Urinary bladder (tissue), 4 donors: ENCODE measurements around the gene MYO1E. TPM values are rescaled to one million over a fixed set of nuclear protein-coding genes. Genes with fewer than 3 reads are reported as not detected.

Experiments used
- DNase-seq: peaks from one replicate; pipeline ENCODE4 v3.0.0-alpha.2; 2015; ENCODE audit errors: extremely low spot score
- H3K27ac ChIP-seq: one replicate; pipeline ENCODE4 v1.5.1; 2013; ENCODE audit warnings: low read depth, mild to moderate bottlenecking, moderate library complexity
- H3K36me3 ChIP-seq: one replicate; pipeline ENCODE4 v1.6.1; 2013; ENCODE audit warnings: mild to moderate bottlenecking, moderate library complexity; ENCODE audit not compliant: insufficient read depth
- H3K4me1 ChIP-seq: one replicate; pipeline ENCODE4 v1.6.1; 2013; ENCODE audit warnings: mild to moderate bottlenecking, moderate library complexity; ENCODE audit not compliant: insufficient read depth
- H3K4me3 ChIP-seq: one replicate; pipeline ENCODE4 v1.5.1; 2013; ENCODE audit warnings: low read depth, low read length
- WGBS: extraction: QIAGEN DNeasy Blood & Tissue Kit; methylation state at CpG from one replicate; pipeline ENCODE4 v1.1.7; 2013; 5-methylcytosine and 5-hydroxymethylcytosine counted together
- polyA plus RNA-seq: library from polyadenylated mRNA; stranded (reverse); fragments of 200-250 nt; gene quantifications from one replicate; pipeline ENCODE4 v1.2.3, GENCODE V29; 2013
- small RNA-seq: library from RNA; depleted of rRNA; stranded (forward); fragments of <200 nt; gene quantifications from one replicate; pipeline ENCODE3, GENCODE V24; 2014
- total RNA-seq: library from RNA; depleted of rRNA; stranded (reverse); fragments of >200 nt; gene quantifications from one replicate; pipeline ENCODE4 v1.2.3, GENCODE V29; 2014
- donor health status: healthy with polysubstance abuse.
- donor health status: healthy.

Gene MYO1E
- total and polyA plus RNA-seq, 2 donors: 20.2 to 60.0 TPM

- H3K4me3 ChIP-seq: peak overlapping the region; percentile 42
- H3K36me3 ChIP-seq: no peaks in the 10 kb centered on the region
- H3K4me1 ChIP-seq: no peaks in the 10 kb centered on the region
- DNase-seq: no peak
- H3K27ac ChIP-seq: no peak overlapping the region
- 1% methylated on average over 9 of the region's 9 CpGs for WGBS
These were observed 268.1 kb downstream of the MYO1E start for GRCh38 chr15:59104602-59104911.

GRCh38 chr15:59099162-59099685 lies 273.4 kb downstream of the MYO1E start:
- H3K4me3 ChIP-seq: no peak overlapping the region
- no peak for DNase-seq
- 50% methylated on average over 2 of the region's 2 CpGs for WGBS
- no peaks in the 10 kb centered on the region for H3K4me1 ChIP-seq
- no peak overlapping the region for H3K27ac ChIP-seq
- H3K36me3 ChIP-seq: no peaks in the 10 kb centered on the region

DNA sequence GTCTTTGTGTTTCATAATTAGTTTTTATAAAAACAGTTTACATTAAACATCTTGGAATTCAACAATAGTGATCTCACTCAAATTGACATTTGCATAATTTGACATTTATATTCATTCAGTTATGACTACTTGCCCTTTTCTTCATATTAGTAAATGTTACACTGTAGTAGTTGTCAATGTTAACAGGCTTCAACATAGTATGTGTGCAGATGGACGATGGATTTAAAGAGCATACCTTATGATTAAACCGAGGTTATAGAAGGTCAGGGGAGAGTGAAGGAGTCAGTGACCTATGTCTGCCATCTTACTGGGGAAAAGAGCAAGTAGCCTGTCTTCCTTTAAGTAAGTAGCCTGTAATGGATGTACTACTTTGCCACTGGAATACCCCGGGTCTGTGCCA lies 276.2 kb downstream of the MYO1E start:
- H3K4me1 ChIP-seq: no peaks in the 10 kb centered on the region
- 91% methylated on average over 3 of the region's 3 CpGs for WGBS
- no peak overlapping the region for H3K27ac ChIP-seq
- DNase-seq: no peak
- H3K36me3 ChIP-seq: peaks cover 2% of the 10 kb centered on the region
- no peak overlapping the region for H3K4me3 ChIP-seq

DNA sequence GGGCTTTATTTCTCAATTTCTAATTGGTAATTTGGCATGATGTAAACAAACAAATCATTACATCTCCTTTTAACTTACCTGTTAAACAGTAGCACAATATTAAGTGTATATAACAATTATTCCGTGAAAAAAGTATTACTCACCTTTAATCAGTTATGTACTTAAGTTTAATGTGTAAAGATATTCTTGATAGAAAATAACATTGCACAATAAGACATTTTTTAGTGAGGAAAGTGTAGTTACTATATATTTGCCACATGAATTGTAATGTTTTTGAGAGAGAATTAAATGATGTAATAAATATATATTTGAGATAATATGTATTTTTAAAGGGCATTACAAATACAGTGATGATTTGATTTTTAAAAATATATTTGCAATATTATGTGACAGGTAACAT lies 278.6 kb downstream of the MYO1E start:
- no peaks in the 10 kb centered on the region for H3K4me1 ChIP-seq
- peaks cover 2% of the 10 kb centered on the region for H3K36me3 ChIP-seq
- no peak for DNase-seq
- 96% methylated on average over 1 of the region's 1 CpG for WGBS
- no peak overlapping the region for H3K4me3 ChIP-seq
- no peak overlapping the region for H3K27ac ChIP-seq

DNA sequence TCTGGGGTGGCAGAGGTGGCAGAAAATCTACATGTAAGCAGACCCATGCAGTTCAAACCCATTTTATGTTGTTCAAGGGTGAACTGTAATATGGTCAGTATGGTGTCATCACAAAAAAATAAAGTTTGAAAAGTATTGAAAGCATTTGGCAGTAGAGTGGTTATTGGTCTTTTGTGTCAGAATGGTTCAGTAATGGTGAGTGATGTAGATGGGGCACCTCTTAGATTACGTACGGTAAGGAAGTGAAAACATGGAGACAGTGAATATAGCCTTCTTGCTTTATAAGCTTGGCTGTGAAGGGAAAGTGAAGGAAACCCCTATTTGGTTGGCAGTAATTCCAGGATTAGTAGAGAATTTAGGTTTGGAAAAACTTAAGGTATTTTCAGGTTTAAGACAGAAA lies 284.9 kb downstream of the MYO1E start:
- Histone ChIP-seq H3K4me1 (no peaks in the 10 kb centered on the region), H3K27ac (no peak overlapping the region), H3K4me3 (no peak overlapping the region), H3K36me3 (peaks cover 7% of the 10 kb centered on the region)
- no peak for DNase-seq
- 93% methylated on average over 2 of the region's 2 CpGs for WGBS

Small RNA genes within 50 kb of the gene (small RNA-seq; reads per million reads assigned to genes)
- gene MIR2116 (0.41 reads per million, percentile 34 among the genes with 10 or more reads in this experiment), gene RF00019 (not detected), gene RNU4-80P (not detected), gene RNU6-212P (not detected)

Other genes with a start within 250 kb of the MYO1E start
- gene LDHAL6B, start 166.0 kb downstream of the MYO1E start, total RNA-seq: not detected
- gene LDHAL6B, start 166.0 kb downstream of the MYO1E start, polyA plus RNA-seq: not detected
- gene FAM81A, start 65.3 kb upstream of the MYO1E start, total RNA-seq: 2.0 TPM
- gene FAM81A, start 65.3 kb upstream of the MYO1E start, polyA plus RNA-seq: 0.48 TPM
- gene GCNT3, start 238.9 kb upstream of the MYO1E start, total RNA-seq: not detected
- 0.04 TPM for gene GCNT3, start 238.9 kb upstream of the MYO1E start, polyA plus RNA-seq